Urinary bladder (tissue), 4 donors: Measurements from ENCODE around the gene HSPA12A. TPM values are rescaled to one million over a fixed set of nuclear protein-coding genes. Genes with fewer than 3 reads are reported as not detected.

Experiments
- DNase-seq: peaks from one replicate; pipeline ENCODE4 v3.0.0-alpha.2; 2015; ENCODE audit errors: extremely low spot score
- H3K27ac ChIP-seq: one replicate; pipeline ENCODE4 v1.5.1; 2013; ENCODE audit warnings: low read depth, mild to moderate bottlenecking, moderate library complexity
- H3K36me3 ChIP-seq: one replicate; pipeline ENCODE4 v1.6.1; 2013; ENCODE audit warnings: mild to moderate bottlenecking, moderate library complexity; ENCODE audit not compliant: insufficient read depth
- H3K4me1 ChIP-seq: one replicate; pipeline ENCODE4 v1.6.1; 2013; ENCODE audit warnings: mild to moderate bottlenecking, moderate library complexity; ENCODE audit not compliant: insufficient read depth
- H3K4me3 ChIP-seq: one replicate; pipeline ENCODE4 v1.5.1; 2013; ENCODE audit warnings: low read depth, low read length
- WGBS: extraction: QIAGEN DNeasy Blood & Tissue Kit; methylation state at CpG from one replicate; pipeline ENCODE4 v1.1.7; 2013; 5-methylcytosine and 5-hydroxymethylcytosine counted together
- polyA plus RNA-seq: library from polyadenylated mRNA; stranded (reverse); fragments of 200-250 nt; gene quantifications from one replicate; pipeline ENCODE4 v1.2.3, GENCODE V29; 2013
- total RNA-seq: library from RNA; depleted of rRNA; stranded (reverse); fragments of >200 nt; gene quantifications from one replicate; pipeline ENCODE4 v1.2.3, GENCODE V29; 2014
- donor health status: healthy with polysubstance abuse.
- donor health status: healthy.

The HSPA12A gene
- total and polyA plus RNA-seq, 2 donors: 9.1 to 24.4 TPM

GRCh38 chr10:116634126-116634975 is 108.0 kb downstream of the HSPA12A start:
- Histone ChIP-seq H3K36me3 (no peaks in the 10 kb centered on the region), H3K27ac (no peak overlapping the region), H3K4me3 (no peak overlapping the region), H3K4me1 (no peaks in the 10 kb centered on the region)
- DNase-seq: no peak
- 78% methylated on average over 11 of the region's 11 CpGs for WGBS

GRCh38 chr10:116633216-116633600 is 109.2 kb downstream of the HSPA12A start:
- no peaks in the 10 kb centered on the region for H3K4me1 ChIP-seq
- no peak for DNase-seq
- no peak overlapping the region for H3K27ac ChIP-seq
- H3K36me3 ChIP-seq: no peaks in the 10 kb centered on the region
- H3K4me3 ChIP-seq: no peak overlapping the region
- WGBS: 97% methylated on average over 8 of the region's 8 CpGs

DNA sequence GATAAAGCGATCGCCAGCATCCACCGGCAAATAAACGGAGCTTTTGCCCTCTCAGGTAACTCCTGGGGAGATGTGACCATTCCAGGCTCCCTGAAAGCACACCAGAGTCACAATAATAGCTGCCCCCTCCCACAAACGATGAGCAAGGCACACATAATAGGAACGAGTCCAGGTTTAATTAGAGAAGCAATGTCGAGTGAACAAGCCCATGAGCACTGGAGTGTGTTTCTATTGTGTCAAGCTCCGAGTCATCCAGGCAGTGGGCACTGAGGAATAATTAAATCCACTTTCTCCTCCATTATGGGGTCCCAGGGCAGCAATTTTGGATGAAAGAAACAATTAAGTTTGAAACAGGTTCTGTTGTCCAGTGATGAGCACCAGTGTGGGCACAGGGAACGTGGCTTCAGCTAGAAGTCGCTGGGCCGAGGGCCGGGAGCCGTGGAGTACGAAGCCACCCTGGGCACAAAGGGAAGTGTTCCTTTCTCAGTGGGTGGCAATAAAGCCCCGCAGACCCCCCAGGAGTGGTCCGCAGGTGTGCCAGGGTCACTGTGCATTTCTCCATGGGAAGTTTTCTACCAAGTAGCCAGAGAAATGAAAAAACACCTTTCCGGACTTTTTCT is 109.7 kb downstream of the HSPA12A start:
- no peak for DNase-seq
- Histone ChIP-seq H3K4me3 (no peak overlapping the region), H3K27ac (no peak overlapping the region), H3K4me1 (no peaks in the 10 kb centered on the region), H3K36me3 (no peaks in the 10 kb centered on the region)
- 90% methylated on average over 17 of the region's 17 CpGs for WGBS

DNA sequence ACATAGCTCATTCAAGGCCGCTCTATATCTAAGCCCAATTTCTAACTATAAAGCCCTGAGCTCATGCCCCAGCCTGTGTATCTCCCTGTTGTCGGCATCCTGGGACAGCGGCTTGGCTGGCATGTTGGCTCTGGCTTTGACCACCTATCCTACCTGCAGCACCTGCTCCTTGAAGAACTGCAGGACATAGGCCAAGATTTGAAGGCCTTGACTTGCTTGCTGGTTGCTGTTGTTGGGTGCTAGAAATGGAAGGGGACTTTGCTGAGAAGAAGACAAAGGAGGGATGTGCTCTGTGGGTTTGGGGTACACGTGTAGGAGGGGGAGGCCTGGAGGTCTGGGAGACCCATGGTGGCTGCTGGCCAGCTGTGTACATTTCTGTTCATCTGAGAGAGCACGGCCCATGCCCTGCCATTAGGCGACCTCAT is 110.5 kb downstream of the HSPA12A start:
- Histone ChIP-seq H3K4me3 (no peak overlapping the region), H3K4me1 (no peaks in the 10 kb centered on the region), H3K36me3 (no peaks in the 10 kb centered on the region), H3K27ac (no peak overlapping the region)
- 93% methylated on average over 6 of the region's 6 CpGs for WGBS
- DNase-seq: no peak

- WGBS: 86% methylated on average over 2 of the region's 2 CpGs
- H3K27ac ChIP-seq: no peak overlapping the region
- DNase-seq: no peak
- H3K36me3 ChIP-seq: no peaks in the 10 kb centered on the region
- H3K4me1 ChIP-seq: no peaks in the 10 kb centered on the region
- H3K4me3 ChIP-seq: no peak overlapping the region
Observed at GRCh38 chr10:116630020-116630419, 112.3 kb downstream of the HSPA12A start.

DNA sequence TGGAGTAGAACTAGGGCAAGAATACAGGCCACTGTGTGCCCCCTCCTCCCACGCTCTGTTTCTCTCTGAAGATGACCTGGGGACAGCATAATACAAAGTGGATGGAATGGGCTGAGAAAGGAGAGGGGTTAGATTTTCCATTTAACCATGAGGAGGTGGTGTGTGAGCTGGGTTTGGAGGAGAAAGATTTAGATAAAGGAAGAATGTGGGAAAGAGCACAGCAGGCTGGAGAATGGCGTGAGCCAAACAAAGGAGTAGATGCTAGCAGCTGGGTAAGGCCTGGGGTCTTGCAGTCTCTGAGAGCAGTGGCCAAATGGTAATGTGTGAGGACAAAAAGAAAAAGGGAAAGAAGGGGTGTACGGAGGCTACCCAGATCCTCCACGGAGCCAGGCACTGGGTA is 113.0 kb downstream of the HSPA12A start:
- H3K36me3 ChIP-seq: no peaks in the 10 kb centered on the region
- H3K27ac ChIP-seq: no peak overlapping the region
- H3K4me3 ChIP-seq: no peak overlapping the region
- H3K4me1 ChIP-seq: no peaks in the 10 kb centered on the region
- DNase-seq: no peak
- 83% methylated on average over 4 of the region's 4 CpGs for WGBS

- WGBS: 3% methylated on average over 49 of the region's 49 CpGs
- no peak overlapping the region for H3K27ac ChIP-seq
- DNase-seq: no peak
- H3K4me1 ChIP-seq: no peaks in the 10 kb centered on the region
- no peaks in the 10 kb centered on the region for H3K36me3 ChIP-seq
- H3K4me3 ChIP-seq: peak overlapping the region; percentile 4
Observed at GRCh38 chr10:116627386-116627933, 114.9 kb downstream of the HSPA12A start.

DNA sequence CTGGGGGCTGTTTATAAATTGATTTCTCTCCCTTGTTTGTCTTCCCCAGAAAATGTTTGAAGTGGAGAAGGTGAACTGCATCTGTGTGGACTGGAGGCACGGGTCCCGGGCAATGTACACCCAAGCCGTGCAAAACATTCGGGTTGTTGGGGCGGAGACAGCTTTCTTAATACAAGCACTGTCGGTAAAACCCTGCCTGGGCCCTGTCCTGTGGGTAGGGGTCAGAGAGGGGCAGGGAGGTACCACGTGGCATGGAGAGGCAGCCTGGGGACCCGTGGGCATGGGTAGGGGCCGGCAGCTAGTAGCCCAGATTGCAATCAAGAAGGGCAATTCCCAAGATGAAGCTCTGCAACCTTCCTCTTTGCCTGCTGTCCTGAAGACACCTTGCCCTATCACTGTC is 115.6 kb downstream of the HSPA12A start:
- no peaks in the 10 kb centered on the region for H3K36me3 ChIP-seq
- H3K27ac ChIP-seq: no peak overlapping the region
- no peak overlapping the region for H3K4me3 ChIP-seq
- 76% methylated on average over 9 of the region's 9 CpGs for WGBS
- no peak for DNase-seq
- H3K4me1 ChIP-seq: no peaks in the 10 kb centered on the region

- Histone ChIP-seq H3K4me1 (no peaks in the 10 kb centered on the region), H3K27ac (no peak overlapping the region), H3K4me3 (no peak overlapping the region), H3K36me3 (no peaks in the 10 kb centered on the region)
- 88% methylated on average over 7 of the region's 7 CpGs for WGBS
- no peak for DNase-seq
Observed at GRCh38 chr10:116625845-116626244, 116.5 kb downstream of the HSPA12A start.

DNA sequence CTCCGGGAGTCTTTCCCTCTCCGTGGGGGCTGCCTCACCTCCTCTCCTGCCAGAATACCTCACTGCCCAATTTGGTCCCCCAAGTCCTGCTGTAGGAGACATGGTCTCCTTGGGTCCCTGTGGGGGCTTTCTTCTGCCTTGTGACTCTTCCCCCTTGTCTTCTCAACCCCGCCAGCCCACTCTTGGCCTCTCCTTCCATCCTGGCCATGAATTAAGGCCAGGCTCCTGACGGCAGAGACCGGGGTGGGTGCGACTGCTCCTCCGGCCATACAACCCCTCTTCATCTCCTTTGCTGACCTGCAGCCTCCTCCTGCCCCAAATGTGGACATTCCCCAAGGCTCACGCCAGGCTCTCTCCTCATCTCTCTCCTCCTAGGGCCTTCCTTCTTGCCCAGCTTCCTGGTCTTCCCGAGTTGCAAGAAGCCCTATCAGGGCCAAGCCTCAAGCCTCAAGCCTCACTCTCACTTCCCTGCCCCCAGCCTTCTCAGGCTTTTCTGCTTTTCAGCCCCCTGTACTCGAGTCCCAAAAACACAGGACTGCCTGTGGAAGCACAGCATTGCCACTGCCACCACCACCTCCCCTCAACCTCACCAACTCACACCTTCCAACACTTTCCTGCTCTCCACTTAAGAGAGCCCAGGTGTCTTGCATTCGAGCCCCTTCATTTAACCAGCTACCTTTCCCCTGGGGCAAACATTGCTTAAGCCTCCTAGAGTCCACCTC is 120.3 kb downstream of the HSPA12A start:
- WGBS: 88% methylated on average over 11 of the region's 11 CpGs
- no peaks in the 10 kb centered on the region for H3K4me1 ChIP-seq
- no peak overlapping the region for H3K27ac ChIP-seq
- no peaks in the 10 kb centered on the region for H3K36me3 ChIP-seq
- DNase-seq: no peak
- no peak overlapping the region for H3K4me3 ChIP-seq

GRCh38 chr10:116621476-116621875 is 120.9 kb downstream of the HSPA12A start:
- WGBS: 89% methylated on average over 8 of the region's 8 CpGs
- no peak for DNase-seq

More at GRCh38 chr10:116621476-116621875, 120.9 kb downstream of the HSPA12A start:
- Histone ChIP-seq H3K4me1 (no peaks in the 10 kb centered on the region), H3K27ac (no peak overlapping the region), H3K4me3 (no peak overlapping the region), H3K36me3 (no peaks in the 10 kb centered on the region)
